SKM-1 treated with dmso at 0.1 percent for 144 hours (cell line): ENCODE measurements around the gene HEATR5B.
"Not testable (repeated sequence)": the region's sequence is repeated elsewhere in the genome, so short reads cannot be mapped to it uniquely, and the experiment has no call there.

Source experiments
- DNase-seq: peaks from one replicate; lab custom pipeline; 2025; ENCODE audit not compliant: unreplicated experiment; lab: John Stamatoyannopoulos, UW

HEATR5B gene

DNA sequence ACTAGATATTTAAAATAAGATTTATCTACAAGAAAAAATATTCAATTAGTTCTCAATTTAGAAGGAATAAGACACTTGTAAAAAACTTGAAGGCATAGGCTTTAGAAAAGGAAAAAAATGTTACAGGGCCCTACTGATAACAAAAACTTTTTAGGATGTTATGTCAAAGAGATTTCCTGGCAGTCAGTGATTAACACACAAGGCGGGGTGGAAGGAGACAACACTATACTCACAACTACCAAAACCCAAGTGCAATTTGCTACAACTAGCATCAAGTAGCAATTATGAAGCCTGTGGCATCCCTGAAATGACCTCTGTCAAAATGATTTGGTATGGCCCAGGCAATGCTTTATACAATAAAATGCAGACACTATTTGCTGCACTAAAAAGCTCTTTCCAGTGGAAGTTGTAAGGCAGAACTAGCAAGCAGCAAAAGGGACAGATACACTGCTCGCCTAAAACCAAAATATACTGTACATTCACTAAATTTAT, 133.1 kb downstream of the HEATR5B start:
- DNase-seq, result no peak

DNA sequence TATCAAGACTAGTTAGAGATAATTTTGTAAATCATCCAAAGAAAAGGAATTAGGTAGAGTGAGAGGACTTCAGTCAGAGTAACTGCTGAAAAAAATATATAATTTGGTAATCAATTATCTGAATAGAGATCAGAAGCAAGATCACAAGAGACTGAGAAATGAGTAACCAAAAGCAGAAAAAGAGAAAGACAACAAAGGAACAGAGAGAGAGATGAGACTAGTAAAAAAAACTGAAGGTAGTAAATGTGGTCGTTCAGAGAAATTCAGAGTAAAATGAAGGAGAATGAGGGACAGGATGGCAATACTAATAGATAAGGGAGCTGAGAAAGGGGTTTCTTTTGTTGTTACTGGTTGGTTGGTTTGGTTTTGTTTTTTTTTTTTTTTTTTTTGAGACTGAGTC, 134.3 kb downstream of the HEATR5B start:
- no peak for DNase-seq

DNA sequence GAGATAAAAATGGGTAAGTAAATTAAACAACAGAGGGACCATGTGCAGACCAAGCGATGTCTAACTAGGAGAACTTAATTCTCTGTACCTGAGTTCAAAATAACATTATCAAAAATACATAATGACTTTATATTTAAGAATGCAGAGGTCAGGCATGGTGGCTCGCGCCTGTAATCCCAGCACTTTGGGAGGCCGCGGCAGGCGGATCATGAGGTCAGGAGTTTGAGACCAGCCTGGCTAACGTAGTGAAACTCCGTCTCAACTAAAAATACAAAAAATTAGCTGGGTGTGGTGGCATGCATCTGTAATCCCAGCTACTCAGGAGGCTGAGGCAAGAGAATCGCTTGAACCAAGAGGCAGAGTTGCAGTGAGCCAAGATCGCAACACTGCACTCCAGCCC, 138.9 kb downstream of the HEATR5B start:
- DNase-seq, result not testable (repeated sequence)

DNA sequence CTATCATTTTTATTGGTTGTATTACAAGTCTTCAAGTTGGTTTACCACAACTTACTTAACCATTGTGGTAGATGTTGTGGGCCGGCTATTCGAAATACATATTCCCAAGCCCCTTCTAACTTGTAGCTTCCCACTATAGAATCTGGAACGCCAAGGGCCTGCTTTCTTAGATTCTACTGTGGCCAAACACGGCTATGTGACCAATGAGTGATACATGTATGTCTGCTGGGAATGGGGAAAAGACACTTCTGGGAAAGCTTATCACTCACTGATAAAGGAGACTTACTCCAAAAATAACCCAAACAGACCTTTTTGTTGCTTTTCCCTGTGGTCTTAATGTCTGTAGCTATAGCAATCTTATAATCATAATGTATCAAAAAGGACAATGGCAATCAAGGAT, 142.3 kb downstream of the HEATR5B start:
- DNase-seq, result no peak

DNA sequence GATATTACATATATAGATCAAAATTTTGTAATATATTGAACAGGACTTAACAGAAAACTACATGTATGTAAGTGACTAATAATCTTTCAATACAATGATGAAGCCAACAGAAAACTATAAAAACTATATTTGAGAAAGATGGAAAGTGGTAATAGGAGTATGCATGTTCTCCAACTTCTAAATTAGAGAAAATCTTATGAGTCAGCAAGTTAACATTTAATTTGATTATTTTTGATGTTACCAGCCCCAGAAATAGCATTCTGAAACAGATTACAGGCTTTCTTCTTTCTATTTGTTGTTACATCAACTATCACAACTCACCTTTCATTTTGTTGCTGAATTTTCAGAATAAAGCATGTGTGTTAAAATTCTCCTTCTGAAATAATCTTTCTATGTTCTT, 147.6 kb downstream of the HEATR5B start:
- DNase-seq, result not testable (repeated sequence)

DNA sequence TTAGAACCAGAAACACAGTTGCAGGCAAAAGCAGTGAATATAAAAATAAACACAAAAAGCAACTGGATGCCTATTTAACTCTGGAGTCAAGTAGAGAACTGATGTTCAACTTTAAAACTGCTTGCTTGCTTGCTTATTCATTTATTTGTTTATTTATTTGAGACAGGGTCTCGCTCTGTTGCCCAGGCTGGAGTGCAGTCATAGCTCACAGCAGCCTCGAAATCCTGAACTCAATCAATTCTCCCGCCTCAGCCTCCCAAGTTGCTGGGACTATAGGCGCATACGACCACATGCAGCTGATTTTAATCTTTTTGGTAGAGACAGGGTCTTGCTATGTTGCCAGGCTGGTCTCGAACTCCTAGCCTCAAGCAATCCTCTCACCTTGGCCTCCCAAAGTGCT, 152.5 kb downstream of the HEATR5B start:
- DNase-seq, result not testable (repeated sequence)
